Nephron progenitor cell (in vitro differentiated cells): ENCODE data around the gene DVL1.
A peak's percentile ranks its signal among the peaks of the same experiment; 100 is the strongest.

Experiments used
- DNase-seq: peaks from one replicate; pipeline ENCODE4 v3.0.0; 2021
- H3K27ac Mint-ChIP-seq: 2 replicates; pipeline ENCODE4 v1.8.0; 2021; ENCODE audit warnings: mild to moderate bottlenecking, moderate library complexity, mixed read lengths
- H3K27me3 Mint-ChIP-seq: 2 replicates; pipeline ENCODE4 v1.8.0; 2021; ENCODE audit warnings: mild to moderate bottlenecking, low read depth, mixed read lengths; ENCODE audit not compliant: poor library complexity
- H3K36me3 Mint-ChIP-seq: 2 replicates; pipeline ENCODE4 v1.8.0; 2021; ENCODE audit warnings: low read depth, mixed read lengths
- H3K4me1 Mint-ChIP-seq: 2 replicates; pipeline ENCODE4 v1.8.0; 2021; ENCODE audit warnings: mixed read lengths
- H3K4me3 Mint-ChIP-seq: 2 replicates; pipeline ENCODE4 v1.8.0; 2021; ENCODE audit warnings: mild to moderate bottlenecking, moderate library complexity, mixed read lengths
- H3K9me3 Mint-ChIP-seq: 2 replicates; pipeline ENCODE4 v1.8.0; 2021; ENCODE audit warnings: mild to moderate bottlenecking, moderate library complexity, mixed read lengths
- CTCF ChIP-seq: fragments of 200-600 bp; sonication (generic); IDR thresholded peaks from 2 replicates; pipeline ENCODE4 v1.5.0; 2021; ENCODE audit warnings: antibody characterized with exemption

DVL1 gene

GRCh38 chr1:1365875-1366698 is 16.9 kb upstream of the DVL1 start:
- H3K27ac Mint-ChIP-seq = no peak overlapping the region
- H3K36me3 Mint-ChIP-seq = no peaks in the 10 kb centered on the region
- TF ChIP-seq CTCF = no peak
- no peaks in the 10 kb centered on the region for H3K9me3 Mint-ChIP-seq
- peaks cover 12% of the 10 kb centered on the region for H3K4me1 Mint-ChIP-seq
- peaks cover 4% of the 10 kb centered on the region for H3K27me3 Mint-ChIP-seq
- H3K4me3 Mint-ChIP-seq = no peak overlapping the region
- no peak for DNase-seq

- Mint-ChIP-seq H3K27me3 (peaks cover 6% of the 10 kb centered on the region), H3K9me3 (no peaks in the 10 kb centered on the region), H3K4me1 (peaks cover 28% of the 10 kb centered on the region), H3K4me3 (no peak overlapping the region), H3K36me3 (no peaks in the 10 kb centered on the region), H3K27ac (no peak overlapping the region)
- no peak for TF ChIP-seq CTCF
- DNase-seq = no peak
Measured at GRCh38 chr1:1364266-1364665, 15.0 kb upstream of the DVL1 start.

GRCh38 chr1:1361982-1362423 is 12.8 kb upstream of the DVL1 start:
- DNase-seq = peak; percentile 52
- peaks cover 6% of the 10 kb centered on the region for H3K27me3 Mint-ChIP-seq

GRCh38 chr1:1361233-1361981 is 12.2 kb upstream of the DVL1 start:
- Mint-ChIP-seq H3K27ac (peak overlapping the region; percentile 98), H3K27me3 (peaks cover 6% of the 10 kb centered on the region), H3K36me3 (no peaks in the 10 kb centered on the region), H3K4me3 (peak overlapping the region; percentile 48), H3K9me3 (no peaks in the 10 kb centered on the region), H3K4me1 (peaks cover 50% of the 10 kb centered on the region)
- no peak for TF ChIP-seq CTCF
- no peak for DNase-seq

More at GRCh38 chr1:1361982-1362423, 12.8 kb upstream of the DVL1 start:
- TF ChIP-seq CTCF = no peak
- Mint-ChIP-seq H3K27ac (peak overlapping the region; percentile 97), H3K9me3 (no peaks in the 10 kb centered on the region), H3K4me1 (peaks cover 49% of the 10 kb centered on the region), H3K36me3 (no peaks in the 10 kb centered on the region), H3K4me3 (peak overlapping the region; percentile 5)

- no peak for TF ChIP-seq CTCF
- H3K27ac Mint-ChIP-seq = peak overlapping the region; percentile 98
Measured at GRCh38 chr1:1360506-1361169, 11.4 kb upstream of the DVL1 start.

More at GRCh38 chr1:1360506-1361169, 11.4 kb upstream of the DVL1 start:
- peak; percentile 47 for DNase-seq
- peaks cover 6% of the 10 kb centered on the region for H3K27me3 Mint-ChIP-seq
- no peaks in the 10 kb centered on the region for H3K36me3 Mint-ChIP-seq
- H3K4me3 Mint-ChIP-seq = peak overlapping the region; percentile 48
- peaks cover 50% of the 10 kb centered on the region for H3K4me1 Mint-ChIP-seq
- no peaks in the 10 kb centered on the region for H3K9me3 Mint-ChIP-seq
